Smooth muscle cell (in vitro differentiated cells): ENCODE results near the gene ASCL5. TPM values are rescaled to one million over a fixed set of nuclear protein-coding genes. Genes with fewer than 3 reads are reported as not detected.

Experiments used
- DNase-seq: peaks from one replicate; lab custom pipeline; 2025; ENCODE audit not compliant: unreplicated experiment; lab: John Stamatoyannopoulos, UW
- H2AFZ ChIP-seq: fragments of 200-600 bp; sonication (generic); 2 replicates; pipeline ENCODE4 v1.6.0; 2016; ENCODE audit warnings: antibody characterized with exemption, low read depth, mild to moderate bottlenecking
- H3F3A ChIP-seq: fragments of 200-600 bp; sonication (generic); 2 replicates; pipeline ENCODE4 v1.6.0; 2017; ENCODE audit warnings: antibody characterized with exemption, low read depth
- H3K27ac ChIP-seq: fragments of 200-600 bp; sonication (generic); 2 replicates; pipeline ENCODE4 v1.5.1; 2016; ENCODE audit warnings: low read depth, mild to moderate bottlenecking
- H3K27me3 ChIP-seq: fragments of 200-600 bp; sonication (generic); 2 replicates; pipeline ENCODE4 v1.6.1; 2016; ENCODE audit warnings: low read depth, mild to moderate bottlenecking
- H3K36me3 ChIP-seq: fragments of 200-600 bp; sonication (generic); 2 replicates; pipeline ENCODE4 v1.5.1; 2016; ENCODE audit warnings: low read depth
- H3K4me1 ChIP-seq: fragments of 200-600 bp; sonication (generic); 2 replicates; pipeline ENCODE4 v1.5.1; 2016; ENCODE audit warnings: low read depth
- H3K4me2 ChIP-seq: fragments of 200-600 bp; sonication (generic); 2 replicates; pipeline ENCODE4 v1.6.0; 2016; ENCODE audit warnings: mild to moderate bottlenecking
- H3K4me3 ChIP-seq: fragments of 200-600 bp; sonication (generic); 2 replicates; pipeline ENCODE4 v1.5.1; 2016; ENCODE audit warnings: mild to moderate bottlenecking
- H3K79me2 ChIP-seq: fragments of 200-600 bp; sonication (generic); 2 replicates; pipeline ENCODE4 v1.6.0; 2016; ENCODE audit warnings: low read depth, mild to moderate bottlenecking
- H3K9ac ChIP-seq: fragments of 200-600 bp; sonication (generic); 2 replicates; pipeline ENCODE4 v1.6.0; 2016; ENCODE audit warnings: low read depth
- H3K9me3 ChIP-seq: fragments of 200-600 bp; sonication (generic); replicated peaks from 2 replicates; pipeline ENCODE4 v1.5.1; 2016; ENCODE audit warnings: low read depth
- H4K20me1 ChIP-seq: fragments of 200-600 bp; sonication (generic); 2 replicates; pipeline ENCODE4 v1.6.0; 2016; ENCODE audit warnings: low read depth
- WGBS: methylation state at CpG from one replicate; pipeline ENCODE4 v1.1.7; 2016; ENCODE audit warnings: low lambda C conversion rate; 5-methylcytosine and 5-hydroxymethylcytosine counted together
- polyA plus RNA-seq: library from polyadenylated mRNA; unstranded; fragments of >200 nt; fragmentation: Nextera tagmentation; extraction: Ambion mirVana; gene quantifications from 2 replicates; pipeline ENCODE4 v1.2.1, GENCODE V29; 2016
- total RNA-seq: library from RNA; depleted of rRNA; stranded (reverse); fragments of >200 nt; gene quantifications from 2 replicates; pipeline ENCODE4 v1.2.3, GENCODE V29; 2014
- TF ChIP-seq, protein P1 (sequence below): fragments of 200-600 bp; sonication (generic); IDR thresholded peaks from 2 replicates; pipeline ENCODE4 v1.5.1; 2017; ENCODE audit warnings: borderline replicate concordance, mild to moderate bottlenecking, antibody characterized with exemption; ENCODE audit not compliant: insufficient read depth, poor library complexity, severe bottlenecking

Gene ASCL5, protein sequence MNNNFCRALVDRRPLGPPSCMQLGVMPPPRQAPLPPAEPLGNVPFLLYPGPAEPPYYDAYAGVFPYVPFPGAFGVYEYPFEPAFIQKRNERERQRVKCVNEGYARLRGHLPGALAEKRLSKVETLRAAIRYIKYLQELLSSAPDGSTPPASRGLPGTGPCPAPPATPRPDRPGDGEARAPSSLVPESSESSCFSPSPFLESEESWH
- not detected in 2 replicates for total RNA-seq
- 0.12 TPM in 1 of 2 replicates, not detected in the other for polyA plus RNA-seq

DNA sequence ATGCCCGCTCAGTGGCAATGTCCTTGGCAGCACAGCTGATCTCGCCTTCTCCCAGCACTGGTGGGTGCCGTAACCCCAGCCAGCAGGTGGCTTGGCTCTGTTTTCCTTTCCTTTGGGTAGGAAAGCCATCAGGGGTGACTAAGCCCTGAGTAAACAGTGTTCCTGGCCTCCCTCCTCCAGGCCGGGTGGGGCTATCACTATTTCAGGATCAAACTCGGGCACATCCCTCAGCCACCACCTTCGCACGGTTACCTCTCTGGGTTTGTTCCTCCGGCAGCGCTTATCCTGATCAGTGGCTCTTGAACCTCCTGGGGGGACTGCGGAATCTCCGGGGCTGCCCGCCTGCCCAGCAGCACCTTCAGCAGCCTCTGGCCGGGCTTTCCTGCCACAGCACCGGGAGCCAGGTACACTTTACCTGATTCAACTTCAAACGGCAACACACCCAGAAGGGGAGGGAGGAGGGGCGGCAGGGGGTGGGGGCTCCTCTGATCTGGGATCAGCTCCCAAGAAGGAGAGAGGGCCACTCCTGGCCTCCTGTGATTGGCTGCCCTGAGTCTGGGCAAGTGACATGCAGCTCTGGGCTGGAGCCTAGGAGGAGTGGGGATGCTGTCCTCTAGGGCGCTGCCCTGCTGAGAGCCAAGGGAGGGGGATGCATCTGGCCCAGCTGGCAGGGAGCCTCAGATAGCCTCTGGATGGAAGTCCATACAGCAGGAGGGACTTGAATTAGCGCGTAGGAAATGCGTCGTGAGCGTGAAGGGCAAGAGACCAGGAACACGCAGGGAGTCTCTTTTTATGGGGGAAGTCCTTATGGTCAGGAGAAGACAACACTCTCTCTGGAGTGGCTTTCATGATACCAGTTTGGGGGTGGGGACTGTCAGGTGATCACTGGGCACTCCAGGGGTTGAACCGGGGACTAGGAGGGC is at the start of gene ASCL5:
Gene ASCL5 (minus strand): TSS at position 353 of the 923 bp plus-strand sequence. CDS start 11,812 bp downstream, outside the sequence.
- H3F3A ChIP-seq, result no peaks in the 10 kb centered on the region
- WGBS, result 75% methylated on average over 24 of the region's 24 CpGs
- no peak within 1 kb of the TSS for H3K9ac ChIP-seq

DNA sequence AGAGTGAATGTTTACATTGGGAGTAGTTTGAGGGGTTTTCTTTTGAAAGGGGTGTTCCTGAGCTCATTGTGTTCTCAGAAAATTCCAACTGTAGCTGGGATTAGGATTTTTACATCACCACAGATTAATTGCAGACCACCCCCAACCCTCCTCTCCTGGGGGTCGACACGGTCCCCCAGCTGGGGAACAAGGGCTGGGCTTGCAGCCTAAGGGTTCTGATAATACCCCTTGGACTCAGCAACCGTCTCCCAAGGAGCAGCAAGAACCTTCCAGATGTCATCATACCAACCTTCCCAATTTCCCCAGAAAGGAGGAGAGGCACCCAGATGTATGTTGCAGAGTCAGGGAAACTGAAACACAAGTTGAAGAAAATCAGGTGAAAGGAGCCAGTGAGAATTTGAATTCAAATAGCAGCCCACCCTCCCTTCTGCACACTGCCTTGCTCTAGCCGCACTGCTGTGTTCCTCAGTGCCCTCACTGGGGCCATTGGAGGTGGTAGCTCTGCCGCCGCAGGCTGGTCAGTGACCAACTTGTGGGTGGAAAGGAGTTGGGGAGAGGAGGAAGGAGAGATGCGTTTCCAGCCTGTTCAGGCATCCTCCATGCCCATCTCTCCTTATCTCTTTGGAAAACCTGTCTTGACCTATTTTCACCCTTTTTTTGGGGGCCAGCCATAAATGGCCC is 49.0 kb upstream of the ASCL5 start:
- H3K4me3 ChIP-seq, result no peak overlapping the region
- H3K4me1 ChIP-seq, result no peaks in the 10 kb centered on the region
- peaks cover 6% of the 10 kb centered on the region for H3F3A ChIP-seq
- no peak overlapping the region for H3K27ac ChIP-seq
- H4K20me1 ChIP-seq, result no peaks in the 10 kb centered on the region
- no peak overlapping the region for H3K4me2 ChIP-seq
- H3K9me3 ChIP-seq, result no peaks in the 10 kb centered on the region
- H3K9ac ChIP-seq, result no peak overlapping the region
- H3K27me3 ChIP-seq, result peaks cover under 1% of the 10 kb centered on the region
- H2AFZ ChIP-seq, result no peak overlapping the region
- TF ChIP-seq, protein P1, sequence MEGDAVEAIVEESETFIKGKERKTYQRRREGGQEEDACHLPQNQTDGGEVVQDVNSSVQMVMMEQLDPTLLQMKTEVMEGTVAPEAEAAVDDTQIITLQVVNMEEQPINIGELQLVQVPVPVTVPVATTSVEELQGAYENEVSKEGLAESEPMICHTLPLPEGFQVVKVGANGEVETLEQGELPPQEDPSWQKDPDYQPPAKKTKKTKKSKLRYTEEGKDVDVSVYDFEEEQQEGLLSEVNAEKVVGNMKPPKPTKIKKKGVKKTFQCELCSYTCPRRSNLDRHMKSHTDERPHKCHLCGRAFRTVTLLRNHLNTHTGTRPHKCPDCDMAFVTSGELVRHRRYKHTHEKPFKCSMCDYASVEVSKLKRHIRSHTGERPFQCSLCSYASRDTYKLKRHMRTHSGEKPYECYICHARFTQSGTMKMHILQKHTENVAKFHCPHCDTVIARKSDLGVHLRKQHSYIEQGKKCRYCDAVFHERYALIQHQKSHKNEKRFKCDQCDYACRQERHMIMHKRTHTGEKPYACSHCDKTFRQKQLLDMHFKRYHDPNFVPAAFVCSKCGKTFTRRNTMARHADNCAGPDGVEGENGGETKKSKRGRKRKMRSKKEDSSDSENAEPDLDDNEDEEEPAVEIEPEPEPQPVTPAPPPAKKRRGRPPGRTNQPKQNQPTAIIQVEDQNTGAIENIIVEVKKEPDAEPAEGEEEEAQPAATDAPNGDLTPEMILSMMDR, result no peak
- WGBS, result 96% methylated on average over 7 of the region's 7 CpGs
- no peak for DNase-seq
- no peaks in the 10 kb centered on the region for H3K79me2 ChIP-seq
- no peaks in the 10 kb centered on the region for H3K36me3 ChIP-seq

More for the DNA sequence above, at the start of gene ASCL5:
- Histone ChIP-seq H4K20me1 (no peaks in the 10 kb centered on the region), H3K36me3 (no peaks in the 10 kb centered on the region), H3K4me2 (peak within 1 kb of the TSS; percentile 12), H3K4me1 (peaks cover 6% of the 10 kb centered on the region), H2AFZ (no peak within 1 kb of the TSS), H3K4me3 (no peak within 1 kb of the TSS), H3K79me2 (no peaks in the 10 kb centered on the region), H3K27me3 (no peaks in the 10 kb centered on the region), H3K9me3 (no peaks in the 10 kb centered on the region), H3K27ac (peak within 1 kb of the TSS; percentile 78)
- no peak for DNase-seq
- TF ChIP-seq, protein P1, result no peak

DNA sequence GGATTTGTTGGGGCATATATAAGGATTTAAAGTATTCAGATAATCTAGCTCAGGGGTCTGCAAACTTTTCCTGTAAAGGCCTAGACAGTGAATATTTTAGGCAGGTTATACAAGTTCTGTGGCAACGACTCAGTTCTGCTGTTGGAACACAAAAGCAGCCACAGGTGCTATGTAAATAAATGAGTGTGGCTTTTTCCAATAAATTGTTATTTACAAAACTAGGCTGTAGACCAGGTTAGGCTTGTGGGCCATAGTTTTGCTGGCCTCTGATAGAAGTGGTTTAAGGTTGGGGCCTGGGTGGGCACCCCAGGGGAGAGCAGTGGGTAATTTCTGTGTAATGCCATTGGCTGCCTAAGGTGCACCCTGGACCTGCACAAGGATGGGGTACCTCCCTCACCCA is 46.8 kb upstream of the ASCL5 start:
- Histone ChIP-seq H3K36me3 (no peaks in the 10 kb centered on the region), H3K9me3 (no peaks in the 10 kb centered on the region), H4K20me1 (no peaks in the 10 kb centered on the region)

More for the DNA sequence above, 46.8 kb upstream of the ASCL5 start:
- no peak overlapping the region for H3K4me3 ChIP-seq
- no peak overlapping the region for H3K9ac ChIP-seq
- peaks cover 18% of the 10 kb centered on the region for H3F3A ChIP-seq
- 59% methylated on average over 1 of the region's 1 CpG for WGBS
- TF ChIP-seq, protein P1, result no peak
- H3K4me2 ChIP-seq, result no peak overlapping the region
- no peaks in the 10 kb centered on the region for H3K27me3 ChIP-seq
- no peak overlapping the region for H2AFZ ChIP-seq
- DNase-seq, result no peak
- no peaks in the 10 kb centered on the region for H3K79me2 ChIP-seq
- H3K4me1 ChIP-seq, result no peaks in the 10 kb centered on the region
- no peak overlapping the region for H3K27ac ChIP-seq
